A549 (cell line): ENCODE measurements around the gene COMMD9. TPM values are rescaled to one million over a fixed set of nuclear protein-coding genes. Genes with fewer than 3 reads are reported as not detected.

ENCODE experiments used
- ATAC-seq, 2 experiments: fragments of 200-7000 bp in 1 of 2; fragments of >200 bp in 1 of 2; cut with Nextera tagmentation in 1 of 2; cut with Tn5 transposase in 1 of 2; 3 replicates each; pipeline versions ENCODE4 v1.8.0 to v1.9.1; 2018 to 2020; ENCODE audit warnings: mild to moderate bottlenecking in 1 of 2, moderate library complexity in 1 of 2
- CTCF ChIA-PET: fragments of 300-600 bp; sonication (Branson Sonifier 250); formaldehyde crosslinking; extraction: SDS; loops from one replicate; lab custom pipeline; 2021; ENCODE audit warnings: antibody characterized with exemption, inconsistent platforms; lab: Yijun Ruan, JAX
- POLR2A ChIA-PET: fragments of 350-600 bp; formaldehyde crosslinking; extraction: SDS; loops from one replicate; lab custom pipeline; 2021; ENCODE audit warnings: antibody characterized with exemption, inconsistent platforms; lab: Yijun Ruan, JAX
- DNase-seq, 2 experiments: peaks; one replicate each; pipeline versions ENCODE4 v3.0.0 to v3.0.0-alpha.2; 2011 to 2016; ENCODE audit warnings: low read depth in 1 of 2, low spot score in 1 of 2
- FAIRE-seq: peaks from 2 replicates; lab custom pipeline; 2011; peaks lifted over from hg19 to GRCh38; lab: Jason Lieb, UNC
- H3K27ac ChIP-seq, 2 experiments: fragments of >200 bp; sonication (Bioruptor Twin); formaldehyde crosslinking; 3 replicates each; pipeline ENCODE4 v1.5.1; 2016 to 2017
- H3K4me1 ChIP-seq: fragments of >200 bp; sonication (Bioruptor Twin); formaldehyde crosslinking; 3 replicates; pipeline ENCODE4 v1.6.1; 2016
- H3K4me2 ChIP-seq: fragments of >200 bp; sonication (Bioruptor Twin); formaldehyde crosslinking; 3 replicates; pipeline ENCODE4 v1.6.1; 2016
- H3K4me3 ChIP-seq: fragments of >200 bp; sonication (Bioruptor Twin); formaldehyde crosslinking; 3 replicates; pipeline ENCODE4 v1.5.1; 2016
- H3K9me3 ChIP-seq: fragments of >200 bp; sonication (Bioruptor Twin); formaldehyde crosslinking; 3 replicates; pipeline ENCODE4 v1.6.1; 2016
- BHLHE40 ChIP-seq: IDR thresholded peaks from 2 replicates; pipeline ENCODE4 v1.6.1; 2012; ENCODE audit warnings: low read depth, low read length, inconsistent platforms
- CBX8 ChIP-seq: fragments of 200-600 bp; sonication (generic); IDR thresholded peaks from 2 replicates; pipeline ENCODE4 v1.6.1; 2016
- CHD4 ChIP-seq: fragments of 200-600 bp; sonication (generic); IDR thresholded peaks from 2 replicates; pipeline ENCODE4 v1.6.1; 2016; ENCODE audit warnings: antibody characterized with exemption, mild to moderate bottlenecking, borderline replicate concordance
- EHF ChIP-seq: fragments of 250-450 bp; sonication (Bioruptor Pico); IDR thresholded peaks from 2 replicates; pipeline ENCODE4 v1.5.0; 2020; ENCODE audit warnings: mild to moderate bottlenecking
- EP300 ChIP-seq, 2 experiments: fragments of >200 bp; sonication (Bioruptor Twin); formaldehyde crosslinking; IDR thresholded peaks; 2 replicates in 1 of 2; 3 replicates in 1 of 2; pipeline ENCODE4 v1.6.1; 2016 to 2017
- HDAC2 ChIP-seq: fragments of 200-600 bp; sonication (generic); IDR thresholded peaks from 2 replicates; pipeline ENCODE4 v1.6.1; 2016
- HES2 ChIP-seq: fragments of >200 bp; sonication (Bioruptor Twin); formaldehyde crosslinking; IDR thresholded peaks from 2 replicates; pipeline ENCODE4 v1.6.1; 2016
- HMGXB4 ChIP-seq: fragments of 250-450 bp; sonication (Bioruptor Pico); IDR thresholded peaks from 2 replicates; pipeline ENCODE4 v1.5.0; 2021; ENCODE audit warnings: mild to moderate bottlenecking, moderate library complexity, borderline replicate concordance
- HOXA7 ChIP-seq: fragments of 250-450 bp; sonication (Bioruptor Pico); IDR thresholded peaks from 2 replicates; pipeline ENCODE4 v1.5.0; 2020; ENCODE audit warnings: mild to moderate bottlenecking, moderate library complexity
- HOXB5 ChIP-seq: fragments of 250-450 bp; sonication (Bioruptor Pico); IDR thresholded peaks from 2 replicates; pipeline ENCODE4 v1.5.0; 2020; ENCODE audit warnings: mild to moderate bottlenecking, moderate library complexity
- JUN ChIP-seq, 2 experiments: fragments of >200 bp; sonication (Bioruptor Twin); formaldehyde crosslinking; IDR thresholded peaks; 2 replicates in 1 of 2; 3 replicates in 1 of 2; pipeline ENCODE4 v1.6.1; 2016 to 2017
- MAX ChIP-seq: IDR thresholded peaks from 2 replicates; pipeline ENCODE4 v1.6.1; 2012
- MYC ChIP-seq: IDR thresholded peaks from 2 replicates; pipeline ENCODE4 v1.6.1; 2012; ENCODE audit warnings: mild to moderate bottlenecking, inconsistent platforms, low read length, improper control_type of control experiment, borderline replicate concordance
- POLR2A ChIP-seq: IDR thresholded peaks from 2 replicates; pipeline ENCODE4 v1.6.1; 2012; ENCODE audit warnings: mild to moderate bottlenecking, low read length
- REST ChIP-seq: fragments of 200-600 bp; sonication (generic); IDR thresholded peaks from 2 replicates; pipeline ENCODE4 v1.6.1; 2016; ENCODE audit warnings: antibody characterized with exemption, mild to moderate bottlenecking, moderate library complexity
- RFX5 ChIP-seq: fragments of 450-650 bp; IDR thresholded peaks from 2 replicates; pipeline ENCODE4 v1.7.1; 2014; ENCODE audit warnings: antibody characterized with exemption, mild to moderate bottlenecking, moderate library complexity
- RNF2 ChIP-seq: fragments of 200-600 bp; sonication (generic); IDR thresholded peaks from 2 replicates; pipeline ENCODE4 v1.6.1; 2016; ENCODE audit warnings: low read depth, mild to moderate bottlenecking, antibody characterized with exemption, moderate library complexity, borderline replicate concordance
- SMC3 ChIP-seq: fragments of >200 bp; sonication (Bioruptor Twin); formaldehyde crosslinking; IDR thresholded peaks from 3 replicates; pipeline ENCODE4 v1.6.1; 2018; ENCODE audit warnings: inconsistent platforms
- SREBF2 ChIP-seq: fragments of 450-650 bp; IDR thresholded peaks from 2 replicates; pipeline ENCODE4 v1.6.1; 2014; ENCODE audit warnings: mild to moderate bottlenecking, moderate library complexity
- TFCP2L1 ChIP-seq: fragments of 250-450 bp; sonication (Bioruptor Pico); IDR thresholded peaks from 2 replicates; pipeline ENCODE4 v1.5.0; 2021; ENCODE audit warnings: mild to moderate bottlenecking
- ZSCAN20 ChIP-seq: fragments of 250-450 bp; sonication (Bioruptor Pico); IDR thresholded peaks from 2 replicates; pipeline ENCODE4 v1.8.0; 2022; ENCODE audit warnings: mild to moderate bottlenecking, moderate library complexity
- WGBS: methylation state at CpG from one replicate; pipeline ENCODE4 v1.1.6; 2017; ENCODE audit errors: missing lambda C conversion rate; 5-methylcytosine and 5-hydroxymethylcytosine counted together
- polyA plus RNA-seq, 4 experiments: library from polyadenylated mRNA; depleted of rRNA in 3 of 4; stranded (reverse); fragments of >200 nt; fragmentation: RNase III in 1 of 4; extraction: RNeasy Plus Mini Kit Qiagen cat#74134 plus additional on column Dnase treatment in 1 of 4; gene quantifications; 2 replicates in 3 of 4; 3 replicates in 1 of 4; pipeline ENCODE4 v1.2.3, GENCODE V29; 2011 to 2017
- TF ChIP-seq, protein P1 (sequence below): fragments of >200 bp; sonication (Bioruptor Twin); formaldehyde crosslinking; IDR thresholded peaks from 3 replicates; pipeline ENCODE4 v1.6.1; 2016
- TF ChIP-seq, protein P2 (sequence below): fragments of 250-450 bp; sonication (Bioruptor Pico); IDR thresholded peaks from 2 replicates; pipeline ENCODE4 v1.5.0; 2020; ENCODE audit warnings: low read depth, mild to moderate bottlenecking, moderate library complexity

The COMMD9 gene
- polyA plus RNA-seq, 2 of the 4 experiments (the other 2 are of a cell fraction) = 36.3 to 37.3 TPM

DNA sequence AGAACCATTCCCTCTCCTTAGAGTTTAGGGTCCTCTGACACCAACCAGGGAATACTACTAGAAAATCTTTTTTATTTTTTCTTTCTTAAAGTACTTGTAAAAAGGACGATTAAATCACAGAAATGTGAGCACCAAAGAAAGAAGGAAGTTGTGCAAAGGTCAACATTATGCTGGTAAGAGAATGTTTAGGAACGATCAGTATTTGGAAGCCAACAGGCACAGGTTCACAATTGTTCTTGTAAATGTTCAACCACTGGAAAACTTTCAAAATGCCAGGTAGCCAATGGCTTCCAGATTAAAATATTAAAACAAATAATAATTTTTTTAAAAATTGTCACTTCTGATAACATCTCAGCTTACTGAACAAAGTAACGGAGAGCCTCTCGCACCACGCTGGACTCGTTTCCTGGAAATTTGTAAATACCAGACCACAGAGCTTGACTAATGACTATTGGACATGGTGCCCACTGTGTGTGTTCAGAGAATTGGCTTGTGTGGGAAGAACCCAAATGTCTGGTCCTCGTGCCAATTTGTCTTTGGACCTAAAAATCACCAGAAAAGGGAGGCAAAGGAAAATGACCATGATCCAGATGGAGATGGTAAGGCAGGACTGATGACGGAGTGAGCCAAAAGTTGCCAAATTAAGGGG is 20.8 kb downstream of the COMMD9 start:
- Histone ChIP-seq H3K4me3 (no peak overlapping the region), H3K4me1 (no peaks in the 10 kb centered on the region), H3K4me2 (no peak overlapping the region), H3K9me3 (no peaks in the 10 kb centered on the region), H3K27ac (no peak overlapping the region)
- TF ChIP-seq SMC3 (no peak), REST (no peak), RNF2 (no peak), HOXB5 (no peak), TFCP2L1 (CRISPR knock-in tag) (no peak), HDAC2 (no peak), MAX (no peak), EP300 (IDR thresholded peaks at IDR 0.05) (no peak), HOXA7 (CRISPR knock-in tag) (no peak), MYC (no peak), CBX8 (no peak)
- TF ChIP-seq, protein P1, sequence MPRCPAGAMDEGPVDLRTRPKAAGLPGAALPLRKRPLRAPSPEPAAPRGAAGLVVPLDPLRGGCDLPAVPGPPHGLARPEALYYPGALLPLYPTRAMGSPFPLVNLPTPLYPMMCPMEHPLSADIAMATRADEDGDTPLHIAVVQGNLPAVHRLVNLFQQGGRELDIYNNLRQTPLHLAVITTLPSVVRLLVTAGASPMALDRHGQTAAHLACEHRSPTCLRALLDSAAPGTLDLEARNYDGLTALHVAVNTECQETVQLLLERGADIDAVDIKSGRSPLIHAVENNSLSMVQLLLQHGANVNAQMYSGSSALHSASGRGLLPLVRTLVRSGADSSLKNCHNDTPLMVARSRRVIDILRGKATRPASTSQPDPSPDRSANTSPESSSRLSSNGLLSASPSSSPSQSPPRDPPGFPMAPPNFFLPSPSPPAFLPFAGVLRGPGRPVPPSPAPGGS = no peak
- DNase-seq = no peak
- ChIA-PET POLR2A (no interaction called here), CTCF (interaction anchor here (0.6 to 8.6 kb wide), 12 partner anchors 7 to 1355 kb away, joined by 3 to 94 read pairs (median 5); no protein-coding TSS in a partner anchor)
- 52% methylated on average over 8 of the region's 8 CpGs for WGBS
- ATAC-seq = no peak
- no peak for FAIRE-seq

DNA sequence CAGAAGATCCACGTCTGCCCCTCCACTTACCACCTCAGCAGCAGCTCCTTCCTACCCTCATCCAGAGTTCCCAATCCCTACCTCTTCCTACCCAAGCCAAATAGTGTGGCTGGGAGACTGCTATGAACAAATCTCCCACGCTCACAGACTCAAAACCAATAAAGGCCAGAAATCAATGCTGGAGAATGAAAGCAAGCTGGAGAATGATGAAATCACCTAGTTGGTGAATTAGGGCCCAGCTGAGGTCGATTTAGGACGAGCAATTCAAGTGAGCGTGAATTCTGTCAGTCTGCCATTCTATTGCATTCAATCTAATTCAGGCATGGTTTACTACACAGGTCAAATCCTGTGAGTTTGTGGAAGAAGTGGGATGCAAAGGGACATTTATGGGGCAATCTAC is 22.5 kb downstream of the COMMD9 start:
- WGBS = 23% methylated on average over 5 of the region's 5 CpGs

More for the DNA sequence above, 22.5 kb downstream of the COMMD9 start:
- H3K4me1 ChIP-seq = no peaks in the 10 kb centered on the region
- DNase-seq (no peak), FAIRE-seq (no peak), ATAC-seq (no peak; a peak in 1 of 6 replicates)
- no peaks in the 10 kb centered on the region for H3K9me3 ChIP-seq
- ChIA-PET CTCF (interaction anchor here (0.7 to 8.6 kb wide), 36 partner anchors 8 to 823 kb away, joined by 3 to 94 read pairs (median 4); partner anchors contain the start of gene FJX1), POLR2A (interaction anchor here (1.0 kb wide), 1 partner anchor 212 kb away, joined by 4 read pairs; no protein-coding TSS in a partner anchor)
- H3K4me3 ChIP-seq = no peak overlapping the region
- H3K27ac ChIP-seq = no peak overlapping the region
- no peak overlapping the region for H3K4me2 ChIP-seq
- TF ChIP-seq JUN (IDR thresholded peaks at IDR 0.05) (no peak), ZSCAN20 (CRISPR knock-in tag) (no peak), CHD4 (no peak), HMGXB4 (CRISPR knock-in tag) (no peak), SREBF2 (no peak), RFX5 (no peak), RNF2 (no peak), POLR2A (no peak), MAX (no peak), EHF (CRISPR knock-in tag) (no peak), HOXA7 (CRISPR knock-in tag) (no peak), HDAC2 (no peak), HES2 (no peak), BHLHE40 (no peak), CBX8 (no peak)
- TF ChIP-seq, protein P2, sequence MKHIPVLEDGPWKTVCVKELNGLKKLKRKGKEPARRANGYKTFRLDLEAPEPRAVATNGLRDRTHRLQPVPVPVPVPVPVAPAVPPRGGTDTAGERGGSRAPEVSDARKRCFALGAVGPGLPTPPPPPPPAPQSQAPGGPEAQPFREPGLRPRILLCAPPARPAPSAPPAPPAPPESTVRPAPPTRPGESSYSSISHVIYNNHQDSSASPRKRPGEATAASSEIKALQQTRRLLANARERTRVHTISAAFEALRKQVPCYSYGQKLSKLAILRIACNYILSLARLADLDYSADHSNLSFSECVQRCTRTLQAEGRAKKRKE (CRISPR knock-in tag) = no peak
